ENCODE data around the gene ENTPD7. TPM values are rescaled to one million over a fixed set of nuclear protein-coding genes. Genes with fewer than 3 reads are reported as not detected.

The ENTPD7 gene
- total and polyA plus RNA-seq, 2 of the 8 experiments (the other 6 are each of a cell fraction or from before 2014, with no cell fraction given) = 5.0 to 15.6 TPM

GRCh38 chr10:99695761-99696160 is 36.5 kb downstream of the ENTPD7 start (continued):
- no peak for TF ChIP-seq ATF3 (IDR thresholded peaks at IDR 0.05; ENCODE audit: insufficient read depth, low read depth, low read length)
